OCI-LY3 (cell line): ENCODE data around the gene APOL1.

Experiments used
- EZH2phosphoT487 ChIP-seq: fragments of 200-600 bp; shearing (Covaris generic); IDR thresholded peaks from 2 replicates; pipeline ENCODE4 v1.6.1; 2018; ENCODE audit warnings: antibody characterized with exemption, mixed run types, low read depth
- TF ChIP-seq, protein P1 (sequence below): fragments of 200-600, 300-600 bp; sonication (generic); IDR thresholded peaks from 2 replicates; pipeline ENCODE4 v1.5.1; 2014; ENCODE audit warnings: antibody characterized with exemption, low read length, low read depth

DNA sequence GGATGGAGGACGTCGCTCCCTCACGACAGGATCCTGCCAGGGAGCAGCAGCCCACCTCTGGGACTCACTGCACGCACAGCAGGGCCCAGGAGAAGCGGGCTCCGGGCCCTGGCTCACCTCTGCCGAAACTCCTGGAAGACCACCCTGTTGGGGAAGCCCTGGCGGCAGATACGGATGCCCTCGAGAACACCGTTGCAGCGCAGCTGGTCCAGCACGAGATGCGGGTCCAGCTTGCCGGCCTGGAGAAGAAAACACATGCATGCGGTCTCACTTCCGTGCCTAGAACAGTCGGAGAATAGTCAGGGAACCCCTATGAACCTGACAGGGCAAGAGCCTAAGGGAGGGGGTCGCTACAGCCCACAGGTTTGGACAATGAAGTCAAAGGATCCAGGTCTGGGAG is 52.9 kb downstream of the APOL1 start:
- TF ChIP-seq, protein P1, sequence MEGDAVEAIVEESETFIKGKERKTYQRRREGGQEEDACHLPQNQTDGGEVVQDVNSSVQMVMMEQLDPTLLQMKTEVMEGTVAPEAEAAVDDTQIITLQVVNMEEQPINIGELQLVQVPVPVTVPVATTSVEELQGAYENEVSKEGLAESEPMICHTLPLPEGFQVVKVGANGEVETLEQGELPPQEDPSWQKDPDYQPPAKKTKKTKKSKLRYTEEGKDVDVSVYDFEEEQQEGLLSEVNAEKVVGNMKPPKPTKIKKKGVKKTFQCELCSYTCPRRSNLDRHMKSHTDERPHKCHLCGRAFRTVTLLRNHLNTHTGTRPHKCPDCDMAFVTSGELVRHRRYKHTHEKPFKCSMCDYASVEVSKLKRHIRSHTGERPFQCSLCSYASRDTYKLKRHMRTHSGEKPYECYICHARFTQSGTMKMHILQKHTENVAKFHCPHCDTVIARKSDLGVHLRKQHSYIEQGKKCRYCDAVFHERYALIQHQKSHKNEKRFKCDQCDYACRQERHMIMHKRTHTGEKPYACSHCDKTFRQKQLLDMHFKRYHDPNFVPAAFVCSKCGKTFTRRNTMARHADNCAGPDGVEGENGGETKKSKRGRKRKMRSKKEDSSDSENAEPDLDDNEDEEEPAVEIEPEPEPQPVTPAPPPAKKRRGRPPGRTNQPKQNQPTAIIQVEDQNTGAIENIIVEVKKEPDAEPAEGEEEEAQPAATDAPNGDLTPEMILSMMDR = no peak
- TF ChIP-seq EZH2phosphoT487 = no peak
